NCI-H2227 (cell line): Measurements from ENCODE around the gene NDUFB2.
"Not testable (repeated sequence)": the region's sequence is repeated elsewhere in the genome, so short reads cannot be mapped to it uniquely, and the experiment has no call there.

Experiments
- DNase-seq: peaks from one replicate; lab custom pipeline; 2025; ENCODE audit not compliant: unreplicated experiment; lab: John Stamatoyannopoulos, UW

Gene NDUFB2

GRCh38 chr7:140689199-140690152, 7.0 kb upstream of the NDUFB2 start:
- no peak for DNase-seq

DNA sequence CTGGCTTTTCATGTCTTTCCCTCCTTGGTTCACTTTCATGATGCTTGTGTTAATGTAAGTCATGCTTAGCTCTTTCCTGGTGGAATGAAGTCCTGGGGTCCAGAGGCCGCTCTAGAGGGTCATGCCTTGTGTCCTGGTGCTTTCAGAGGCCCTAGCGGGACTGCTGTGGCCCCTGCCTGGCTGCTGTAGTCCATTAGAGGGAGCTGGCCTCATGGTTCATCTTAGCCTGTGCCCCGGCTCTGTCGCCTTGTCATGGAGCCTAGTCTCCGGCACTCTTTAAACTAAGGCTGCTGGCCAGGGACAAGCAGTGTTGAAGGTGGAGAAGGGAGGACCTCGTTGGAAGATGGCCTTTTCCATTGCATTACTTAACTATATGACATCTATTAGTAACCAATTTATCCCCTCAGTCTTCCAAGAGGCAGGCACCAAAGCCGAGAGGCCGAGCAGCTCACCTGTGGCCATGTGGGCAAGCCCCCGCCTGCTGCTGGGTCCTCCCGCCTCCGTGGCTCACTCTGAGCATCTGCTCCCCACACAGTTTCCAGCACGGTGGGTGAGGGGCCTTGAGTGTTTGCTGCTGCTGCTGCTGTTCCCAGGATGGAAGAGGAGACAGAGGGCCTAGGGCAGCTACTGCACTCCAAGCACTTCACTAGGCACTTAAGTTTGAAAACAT, 5.0 kb upstream of the NDUFB2 start:
- DNase-seq = no peak

DNA sequence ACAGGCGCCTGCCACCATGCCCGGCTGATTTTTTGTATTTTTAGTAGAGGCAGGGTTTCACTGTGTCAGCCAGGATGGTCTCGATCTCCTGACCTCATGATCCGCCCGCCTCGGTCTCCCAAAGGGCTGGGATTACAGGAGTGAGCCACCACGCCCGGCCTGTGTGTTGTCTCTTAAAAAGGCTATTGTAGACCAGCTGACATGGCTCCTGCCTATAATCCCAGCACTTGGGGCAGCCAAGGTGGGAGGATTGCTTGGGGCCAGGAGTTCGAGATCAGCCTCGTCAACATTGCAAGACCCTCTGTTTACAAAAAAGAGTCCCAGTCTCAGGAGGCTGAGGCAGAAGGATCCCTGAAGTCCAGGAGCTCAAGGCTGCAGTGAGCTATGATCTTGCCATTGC, 2.7 kb upstream of the NDUFB2 start:
- not testable (repeated sequence) for DNase-seq

DNA sequence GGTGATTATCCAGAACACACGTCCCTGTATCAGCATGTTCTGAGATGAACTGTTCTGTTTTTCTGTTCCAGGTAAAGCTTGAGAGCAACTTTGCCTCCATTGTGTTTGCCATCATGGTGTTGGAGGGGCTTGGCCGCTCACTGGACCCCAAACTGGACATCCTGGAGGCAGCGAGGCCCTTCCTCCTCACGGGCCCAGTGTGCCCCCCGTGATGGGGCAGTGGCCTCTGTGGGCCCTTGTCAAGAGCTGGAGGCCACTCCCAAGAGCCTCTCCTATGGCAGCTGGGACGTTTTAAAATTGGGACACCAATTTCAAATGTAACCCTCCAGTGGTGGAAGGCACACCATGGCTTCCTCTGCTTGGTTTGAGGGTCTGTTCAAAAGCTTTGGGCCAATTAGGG, 1.9 kb upstream of the NDUFB2 start:
- no peak for DNase-seq

GRCh38 chr7:140695381-140695780, 1.1 kb upstream of the NDUFB2 start:
- DNase-seq = no peak

GRCh38 chr7:140696024-140696679, 356 bp upstream of the NDUFB2 start:
- DNase-seq = peak; percentile 98

GRCh38 chr7:140697447-140698143, 1.1 kb downstream of the NDUFB2 start:
- no peak for DNase-seq

DNA sequence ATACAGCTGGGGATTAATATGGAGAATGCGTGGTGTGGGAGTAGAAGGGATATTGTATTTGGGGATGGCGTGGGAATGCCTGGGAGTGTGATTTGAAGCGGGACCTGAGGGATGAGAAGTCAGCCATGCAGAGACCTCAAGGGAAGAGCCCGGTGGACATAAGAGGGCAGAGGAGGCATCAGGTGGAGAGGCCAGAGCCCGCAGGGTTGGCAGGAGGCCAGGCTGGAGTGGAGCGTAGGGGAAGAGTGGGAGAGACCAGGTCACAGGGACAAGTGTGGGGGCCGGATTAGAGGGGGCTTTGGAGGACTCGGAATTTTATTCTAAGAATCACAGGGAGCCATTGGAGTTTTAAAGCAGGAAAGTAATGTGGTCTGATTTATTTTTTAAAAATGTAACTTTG, 2.0 kb downstream of the NDUFB2 start:
- peak; percentile 23 for DNase-seq

DNA sequence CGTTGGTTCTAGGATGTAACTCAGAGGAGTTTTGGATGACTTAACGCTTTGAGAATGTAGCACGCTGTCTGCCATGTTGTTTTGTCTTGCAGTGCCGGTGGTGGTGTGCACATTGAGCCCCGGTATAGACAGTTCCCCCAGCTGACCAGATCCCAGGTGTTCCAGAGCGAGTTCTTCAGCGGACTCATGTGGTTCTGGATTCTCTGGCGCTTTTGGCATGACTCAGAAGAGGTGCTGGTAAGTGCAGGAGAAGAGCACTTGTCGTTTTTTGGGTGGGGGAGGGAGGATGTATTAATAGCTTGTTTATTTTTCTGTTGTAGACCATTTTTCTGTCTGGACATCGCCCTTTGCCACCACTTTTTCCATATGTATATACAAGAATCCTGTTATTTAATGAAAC, 6.3 kb downstream of the NDUFB2 start:
- DNase-seq = no peak

DNA sequence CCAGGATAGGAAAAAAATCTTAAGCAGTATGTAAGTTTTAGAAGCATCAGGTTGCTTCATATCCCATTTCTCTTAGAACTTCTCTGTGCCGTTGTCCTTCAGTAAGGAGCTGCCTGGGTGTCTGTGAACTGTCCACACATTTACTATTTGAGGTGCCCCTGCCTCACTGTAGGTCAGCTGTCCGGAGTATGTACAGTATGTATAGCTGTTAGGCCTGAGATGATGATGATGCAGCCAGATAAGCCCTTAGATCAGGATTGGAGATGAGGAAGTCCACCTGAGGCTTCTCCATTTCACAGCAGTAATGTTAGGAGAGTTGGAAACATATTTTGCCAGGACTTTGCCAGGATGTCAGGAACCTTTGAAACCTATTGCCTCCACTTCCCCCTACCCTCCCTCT, 7.7 kb downstream of the NDUFB2 start:
- DNase-seq = no peak

DNA sequence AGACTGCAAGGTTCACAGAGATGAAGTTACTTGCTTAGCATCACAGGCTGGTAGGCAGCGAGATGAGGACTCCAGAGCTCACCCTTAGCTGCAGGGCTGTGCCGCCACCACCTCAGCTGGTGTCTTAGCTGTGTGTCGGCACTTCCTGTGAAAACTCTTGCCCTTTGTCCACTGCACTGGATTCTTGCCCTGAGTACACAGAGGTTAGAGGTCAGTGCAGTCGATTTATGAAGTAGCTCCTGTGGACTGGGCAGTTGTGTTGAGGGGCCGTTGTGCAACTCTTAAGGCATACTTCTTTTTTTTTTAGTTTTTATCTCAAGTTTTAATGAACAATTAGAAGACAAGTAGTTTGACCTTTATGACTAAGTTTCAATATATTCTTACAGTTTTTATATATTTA, 10.6 kb downstream of the NDUFB2 start:
- DNase-seq = no peak

- DNase-seq = not testable (repeated sequence)
Measured at GRCh38 chr7:140708764-140709163, 12.3 kb downstream of the NDUFB2 start.

GRCh38 chr7:140712392-140712791, 15.9 kb downstream of the NDUFB2 start:
- DNase-seq = not testable (repeated sequence)

DNA sequence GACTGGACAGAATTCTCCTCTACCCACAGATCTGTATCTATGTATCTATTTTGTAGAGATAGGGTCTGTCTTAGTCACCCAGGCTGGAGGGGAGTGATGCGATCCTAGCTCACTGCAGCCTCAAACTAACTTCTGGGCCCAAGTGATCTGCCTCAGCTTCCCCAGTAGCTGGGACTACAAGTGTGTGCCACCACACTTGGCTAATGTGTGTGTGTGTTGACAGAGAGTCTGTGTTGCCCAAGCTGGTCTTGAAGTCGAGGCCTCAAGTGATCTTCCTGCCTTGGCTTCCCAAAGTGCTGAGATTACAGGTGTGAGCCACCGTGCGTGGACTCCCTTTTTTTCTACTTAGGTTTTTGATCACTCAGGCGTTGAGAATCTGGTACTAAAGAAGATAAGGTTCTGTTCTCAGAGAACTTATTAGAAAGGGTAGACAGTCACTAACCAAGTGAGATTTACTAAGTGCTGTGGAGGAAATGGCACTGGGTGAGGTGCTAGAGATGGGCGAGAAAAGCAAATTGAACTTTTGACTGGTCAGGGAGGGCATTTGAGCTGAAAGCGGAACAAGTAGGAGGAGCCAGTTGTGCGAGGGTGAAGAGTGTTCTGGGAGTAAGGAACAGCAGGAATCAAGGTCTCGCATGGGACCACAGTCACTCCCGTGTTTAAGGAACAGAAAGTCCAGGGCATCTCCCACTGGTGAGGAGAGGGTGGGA, 18.0 kb downstream of the NDUFB2 start:
- no peak for DNase-seq

DNA sequence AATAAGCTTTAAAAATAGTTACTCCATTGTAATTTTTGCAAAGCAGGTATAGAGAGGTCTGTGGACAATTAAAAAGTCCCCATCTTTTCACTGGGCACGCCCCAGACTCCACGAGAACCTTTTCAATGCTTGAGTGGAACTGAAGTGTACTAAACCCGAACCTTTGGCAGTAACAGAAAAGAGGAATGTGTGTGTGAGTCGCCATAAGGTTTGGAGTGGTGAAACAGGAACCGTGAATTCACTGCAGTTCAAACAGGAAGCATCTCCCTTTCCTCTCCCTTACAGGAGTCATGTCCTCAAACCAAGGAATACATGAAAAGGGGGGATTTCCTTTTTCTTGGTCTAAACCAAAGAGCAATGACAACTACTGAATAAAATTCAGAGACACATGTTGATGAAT, 23.2 kb downstream of the NDUFB2 start:
- DNase-seq = no peak

DNA sequence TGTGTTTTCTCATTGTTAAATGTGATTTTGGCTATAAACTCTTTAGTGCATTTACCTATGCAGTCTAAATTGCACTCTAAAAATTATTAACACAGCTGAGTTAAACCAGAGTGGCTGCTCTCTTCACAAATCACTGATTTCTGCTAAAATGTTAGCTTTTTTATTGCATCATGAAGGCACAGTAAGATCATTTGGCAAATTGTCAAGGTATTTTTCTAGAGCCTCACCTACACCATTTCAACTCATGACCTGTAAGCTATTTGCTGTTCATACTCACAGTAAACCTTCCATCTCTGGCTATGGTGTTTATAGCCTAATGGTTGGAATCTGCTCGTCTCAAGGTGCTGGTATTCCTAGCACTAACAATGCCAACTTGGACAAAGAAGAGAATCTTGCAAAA, 25.7 kb downstream of the NDUFB2 start:
- no peak for DNase-seq

GRCh38 chr7:140723006-140723405, 26.5 kb downstream of the NDUFB2 start:
- no peak for DNase-seq

GRCh38 chr7:140723574-140723973, 27.1 kb downstream of the NDUFB2 start:
- no peak for DNase-seq

DNA sequence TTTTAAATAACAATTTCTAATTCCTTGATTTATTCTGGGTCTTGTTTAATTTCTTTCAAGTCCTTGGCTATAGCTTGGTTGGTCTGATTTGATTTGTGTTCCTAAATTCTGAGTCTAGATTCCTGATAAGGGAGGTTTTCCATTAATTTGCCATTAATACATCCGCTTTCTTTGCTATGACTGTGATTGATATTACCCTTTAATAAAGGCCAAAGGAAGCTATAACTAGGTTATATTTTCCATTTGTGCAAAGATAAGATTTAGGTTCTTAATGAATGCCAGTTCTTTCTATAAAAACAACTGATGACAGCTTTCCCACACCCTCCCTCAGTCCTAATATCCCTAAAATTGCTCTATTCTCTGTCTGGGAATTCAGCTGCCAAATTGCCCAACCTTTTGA, 28.2 kb downstream of the NDUFB2 start:
- DNase-seq = no peak

DNA sequence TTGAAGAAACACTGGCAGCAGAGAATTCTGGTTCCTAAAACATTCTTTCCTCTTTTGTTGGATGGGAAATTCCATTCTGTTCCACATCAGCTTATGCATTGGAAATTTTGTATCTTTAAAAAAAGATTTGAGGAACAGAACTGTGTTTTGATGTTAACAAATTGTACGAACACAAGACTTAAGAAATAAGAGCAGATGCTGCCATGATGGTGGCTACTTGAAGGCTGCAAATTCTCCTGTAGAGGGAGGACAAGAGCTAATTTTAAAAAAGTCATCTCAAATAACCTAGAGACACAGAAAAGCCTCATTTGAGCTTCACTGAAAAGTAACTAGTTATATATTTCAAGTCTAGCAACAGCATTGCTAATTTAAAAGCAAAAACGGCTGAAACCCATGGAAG, 29.8 kb downstream of the NDUFB2 start:
- peak; percentile 17 for DNase-seq

DNA sequence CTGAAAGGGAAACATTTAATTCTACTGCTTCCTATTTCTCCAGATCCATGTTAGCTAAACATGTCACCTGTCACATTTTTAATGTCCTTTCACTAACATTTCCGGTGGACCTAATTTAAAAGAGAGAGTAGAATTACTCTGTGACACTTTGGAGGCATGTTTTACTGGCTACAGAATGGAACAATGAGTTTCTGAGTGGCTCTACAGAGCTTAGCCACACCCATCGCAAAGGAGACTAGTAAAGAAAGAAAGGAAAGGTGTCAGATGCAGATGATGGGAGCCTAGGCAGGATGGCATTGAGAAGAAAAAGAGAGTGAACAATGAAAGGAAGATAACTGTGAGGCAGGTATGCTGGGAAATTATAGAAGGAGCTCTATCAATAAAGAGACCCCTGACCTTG, 35.9 kb downstream of the NDUFB2 start:
- DNase-seq = no peak
